ENCODE data around the gene NDST1.
"Not testable (repeated sequence)": the region's sequence is repeated elsewhere in the genome, so short reads cannot be mapped to it uniquely, and the experiment has no call there.

GRCh38 chr5:150476568-150476967, 31.4 kb upstream of the NDST1 start:
- TF ChIP-seq, protein P1, sequence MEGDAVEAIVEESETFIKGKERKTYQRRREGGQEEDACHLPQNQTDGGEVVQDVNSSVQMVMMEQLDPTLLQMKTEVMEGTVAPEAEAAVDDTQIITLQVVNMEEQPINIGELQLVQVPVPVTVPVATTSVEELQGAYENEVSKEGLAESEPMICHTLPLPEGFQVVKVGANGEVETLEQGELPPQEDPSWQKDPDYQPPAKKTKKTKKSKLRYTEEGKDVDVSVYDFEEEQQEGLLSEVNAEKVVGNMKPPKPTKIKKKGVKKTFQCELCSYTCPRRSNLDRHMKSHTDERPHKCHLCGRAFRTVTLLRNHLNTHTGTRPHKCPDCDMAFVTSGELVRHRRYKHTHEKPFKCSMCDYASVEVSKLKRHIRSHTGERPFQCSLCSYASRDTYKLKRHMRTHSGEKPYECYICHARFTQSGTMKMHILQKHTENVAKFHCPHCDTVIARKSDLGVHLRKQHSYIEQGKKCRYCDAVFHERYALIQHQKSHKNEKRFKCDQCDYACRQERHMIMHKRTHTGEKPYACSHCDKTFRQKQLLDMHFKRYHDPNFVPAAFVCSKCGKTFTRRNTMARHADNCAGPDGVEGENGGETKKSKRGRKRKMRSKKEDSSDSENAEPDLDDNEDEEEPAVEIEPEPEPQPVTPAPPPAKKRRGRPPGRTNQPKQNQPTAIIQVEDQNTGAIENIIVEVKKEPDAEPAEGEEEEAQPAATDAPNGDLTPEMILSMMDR (IDR thresholded peaks at IDR 0.05): not testable (repeated sequence)
- not testable (repeated sequence) for TF ChIP-seq POLR2AphosphoS5 (IDR thresholded peaks at IDR 0.05)
